Measurements from ENCODE around the gene DMBX1.

DNA sequence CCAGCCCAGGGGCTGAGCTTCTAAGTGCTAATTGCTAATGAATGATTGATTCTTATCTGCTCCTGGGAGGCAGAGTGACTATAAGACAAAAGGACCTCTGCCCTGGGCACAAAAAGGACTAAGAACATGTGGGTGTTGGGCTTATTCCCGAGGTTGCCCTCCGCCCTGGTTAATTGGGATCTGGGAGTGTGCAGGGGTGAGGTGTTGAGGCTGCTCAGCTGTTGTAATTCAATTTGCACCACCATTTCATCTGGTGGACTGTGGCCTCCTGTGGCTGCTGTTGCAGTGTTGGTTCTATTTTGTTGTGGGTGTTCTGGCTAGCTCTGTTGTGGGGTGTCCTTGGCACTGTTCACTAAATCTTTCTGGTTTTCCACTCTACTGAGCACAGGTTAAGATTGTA is 48.5 kb downstream of the DMBX1 start:
- TF ChIP-seq, protein P1, sequence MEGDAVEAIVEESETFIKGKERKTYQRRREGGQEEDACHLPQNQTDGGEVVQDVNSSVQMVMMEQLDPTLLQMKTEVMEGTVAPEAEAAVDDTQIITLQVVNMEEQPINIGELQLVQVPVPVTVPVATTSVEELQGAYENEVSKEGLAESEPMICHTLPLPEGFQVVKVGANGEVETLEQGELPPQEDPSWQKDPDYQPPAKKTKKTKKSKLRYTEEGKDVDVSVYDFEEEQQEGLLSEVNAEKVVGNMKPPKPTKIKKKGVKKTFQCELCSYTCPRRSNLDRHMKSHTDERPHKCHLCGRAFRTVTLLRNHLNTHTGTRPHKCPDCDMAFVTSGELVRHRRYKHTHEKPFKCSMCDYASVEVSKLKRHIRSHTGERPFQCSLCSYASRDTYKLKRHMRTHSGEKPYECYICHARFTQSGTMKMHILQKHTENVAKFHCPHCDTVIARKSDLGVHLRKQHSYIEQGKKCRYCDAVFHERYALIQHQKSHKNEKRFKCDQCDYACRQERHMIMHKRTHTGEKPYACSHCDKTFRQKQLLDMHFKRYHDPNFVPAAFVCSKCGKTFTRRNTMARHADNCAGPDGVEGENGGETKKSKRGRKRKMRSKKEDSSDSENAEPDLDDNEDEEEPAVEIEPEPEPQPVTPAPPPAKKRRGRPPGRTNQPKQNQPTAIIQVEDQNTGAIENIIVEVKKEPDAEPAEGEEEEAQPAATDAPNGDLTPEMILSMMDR (IDR thresholded peaks at IDR 0.05): no peak
- TF ChIP-seq POLR2A (IDR thresholded peaks at IDR 0.05): no peak

All from sigmoid colon (tissue), 3 donors.